Sigmoid colon (tissue), 7 donors: Measurements from ENCODE around the gene BCL7A. TPM values are rescaled to one million over a fixed set of nuclear protein-coding genes. Genes with fewer than 3 reads are reported as not detected.

Experiments used
- DNase-seq: peaks from one replicate; pipeline ENCODE4 v3.0.0-alpha.2; 2019
- H3K27ac ChIP-seq, 4 donors: fragments of 200-600 bp; sonication (generic); one replicate each; pipeline ENCODE4 v1.5.1; 2016 to 2019; ENCODE audit warnings: mild to moderate bottlenecking in 1 of 4
- H3K27me3 ChIP-seq, 3 donors: fragments of 200-600 bp; sonication (generic); one replicate each; pipeline ENCODE4 v1.5.1; 2019; ENCODE audit warnings: mild to moderate bottlenecking in 1 of 3
- H3K36me3 ChIP-seq, 4 donors: fragments of 200-600 bp; sonication (generic); one replicate each; pipeline ENCODE4 v1.5.1; 2016 to 2019
- H3K4me1 ChIP-seq, 4 donors: fragments of 200-600 bp; sonication (generic); one replicate each; pipeline ENCODE4 v1.5.1; 2017 to 2019
- H3K4me3 ChIP-seq, 4 donors: fragments of 200-600 bp; sonication (generic); one replicate each; pipeline ENCODE4 v1.5.1; 2017 to 2019; ENCODE audit warnings: mild to moderate bottlenecking in 2 of 4, moderate library complexity in 1 of 4
- H3K9me3 ChIP-seq, 4 donors: fragments of 200-600 bp in 3 of 4; sonication (generic) in 3 of 4; one replicate each; pipeline versions ENCODE4 v1.5.1 to v1.6.1; 2013 to 2019
- CTCF ChIP-seq, 4 experiments: fragments of 450-650 bp in 3 of 4; fragments of 200-600 bp in 1 of 4; IDR thresholded peaks; one replicate each; pipeline ENCODE4 v1.5.1; 2016 to 2019; ENCODE audit warnings: antibody characterized with exemption in 4 of 4, mild to moderate bottlenecking in 3 of 4, moderate library complexity in 2 of 4
- EP300 ChIP-seq, 4 donors: sonication (generic); formaldehyde crosslinking; IDR thresholded peaks; one replicate each; pipeline ENCODE4 v1.6.1; 2017; ENCODE audit warnings: antibody characterized with exemption in 4 of 4
- POLR2A ChIP-seq, 2 donors: fragments of 450-650 bp; IDR thresholded peaks; one replicate each; pipeline ENCODE4 v1.6.1; 2016; ENCODE audit warnings: antibody characterized with exemption in 2 of 2, mild to moderate bottlenecking in 2 of 2, moderate library complexity in 2 of 2
- POLR2AphosphoS5 ChIP-seq, 4 donors: sonication (generic); formaldehyde crosslinking; IDR thresholded peaks; one replicate each; pipeline ENCODE4 v1.6.1; 2017; ENCODE audit warnings: antibody characterized with exemption in 4 of 4
- WGBS, 2 donors: extraction: QIAGEN DNeasy Blood & Tissue Kit; methylation state at CpG; one replicate each; pipeline ENCODE4 v1.1.7; 2013; 5-methylcytosine and 5-hydroxymethylcytosine counted together
- intact Hi-C: fragments of 100-400 bp; cut with DNase I; formaldehyde crosslinking; loops from one replicate; pipeline ENCODE4 v1.15.1; 2023
- polyA plus RNA-seq, 3 donors: library from polyadenylated mRNA; stranded (reverse); fragments of 200-250 nt; gene quantifications; one replicate each; pipeline ENCODE4 v1.2.3, GENCODE V29; 2013
- total RNA-seq, 4 donors: library from RNA; depleted of rRNA; stranded (reverse); fragments of >200 nt; gene quantifications; one replicate each; pipeline ENCODE4 v1.1.0, GENCODE V29; 2016
- donor health status: healthy with polysubstance abuse.
- donor health status: Bipolar disorder and iron deficiency.
- donor health status: healthy.

BCL7A gene
- total and polyA plus RNA-seq, 7 donors, result 1.2 to 7.4 (median 6.4) TPM

GRCh38 chr12:122080149-122081082 lies 58.7 kb downstream of the BCL7A start:
- Histone ChIP-seq H3K4me1 (peaks cover 0 to 77% (median 57%) of the 10 kb centered on the region in 4 donors), H3K27ac (peak overlapping the region; percentile 87 to 96 (median 90)), H3K4me3 (peak overlapping the region; percentile 77 to 94 (median 90)), H3K36me3 (peaks cover 0 to 18% (median 9%) of the 10 kb centered on the region in 4 donors), H3K27me3 (no peaks in the 10 kb centered on the region), H3K9me3 (no peaks in the 10 kb centered on the region)
- peak; percentile 93 for DNase-seq
- intact Hi-C loops, result loop anchor here (5.0 kb wide), 1 partner anchor 42 kb away; no protein-coding TSS in a partner anchor
- TF ChIP-seq POLR2AphosphoS5 (IDR thresholded peaks at IDR 0.05) (peak; percentile 36 to 89 (median 79)), POLR2A (IDR thresholded peaks at IDR 0.05) (peak; percentile 54 to 66), EP300 (IDR thresholded peaks at IDR 0.05) (peak in 1 of 4 donors; percentile 36), CTCF (IDR thresholded peaks at IDR 0.05) (no peak)
- 3 to 7% methylated on average over 18 of the region's 18 CpGs for whole genome bisulfite sequencing, 2 donors

DNA sequence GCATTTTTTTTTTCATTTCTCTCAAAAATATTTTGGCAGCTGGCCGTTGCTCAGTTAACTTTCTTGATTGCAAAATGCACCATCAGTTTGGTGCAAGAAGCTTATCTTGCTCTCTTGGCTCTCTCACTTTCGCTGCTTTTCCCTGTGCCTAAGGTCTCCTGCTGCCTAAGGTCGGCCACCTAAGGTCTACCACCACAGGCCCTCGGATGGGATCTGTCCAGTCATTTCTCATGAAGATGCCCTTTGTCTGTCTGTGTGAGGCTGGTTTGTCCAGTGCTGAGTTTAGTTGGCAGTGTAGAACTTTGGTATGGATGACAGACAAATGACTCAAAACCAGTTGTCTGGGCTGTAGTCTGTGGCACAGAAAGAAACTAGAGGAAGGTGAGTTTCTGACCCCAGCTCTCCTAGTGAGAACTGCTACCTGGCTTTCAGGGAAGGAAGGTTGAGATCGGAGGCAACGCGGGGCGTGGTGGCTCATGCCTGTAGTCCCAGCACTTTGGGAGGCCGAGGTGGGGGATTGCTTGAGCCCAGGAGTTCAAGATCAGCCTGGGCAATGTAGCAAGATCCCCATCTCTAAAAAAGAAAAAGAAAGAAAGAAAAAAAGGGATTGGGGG lies 59.5 kb downstream of the BCL7A start:
- peaks cover 0 to 25% (median 10%) of the 10 kb centered on the region in 4 donors for H3K36me3 ChIP-seq
- intact Hi-C loops, result loop anchor here (5.0 kb wide), 1 partner anchor 41 kb away; no protein-coding TSS in a partner anchor
- DNase-seq, result no peak

DNA sequence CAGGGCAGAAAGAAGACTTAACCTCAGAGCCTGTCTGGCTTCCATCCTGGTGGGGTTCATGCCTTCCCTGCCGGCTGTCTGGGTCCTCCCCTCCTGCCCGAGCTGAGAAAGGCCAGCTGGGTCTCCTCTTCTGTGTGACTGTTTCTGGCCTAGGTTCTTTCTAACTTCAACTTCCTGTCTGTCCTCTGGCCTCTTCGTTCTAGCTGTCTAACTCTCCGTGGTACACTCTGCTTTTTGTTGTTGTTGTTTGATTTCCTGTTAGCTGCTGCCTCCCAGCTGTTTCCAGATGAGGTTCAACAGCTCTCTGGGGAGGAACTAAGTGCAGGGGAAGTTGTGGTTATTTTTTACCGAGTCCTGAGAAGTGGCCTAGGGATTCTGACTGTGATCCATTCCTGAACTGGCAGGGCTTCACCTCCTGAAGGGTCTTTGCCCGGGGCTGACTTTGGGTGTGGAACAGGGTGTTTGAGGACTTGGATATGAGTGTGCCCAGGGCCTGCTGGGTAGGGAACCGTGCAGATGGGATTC lies 60.1 kb downstream of the BCL7A start:
- H3K36me3 ChIP-seq, result peaks cover 0 to 25% (median 10%) of the 10 kb centered on the region in 4 donors
- peak; percentile 28 to 82 (median 76) for TF ChIP-seq POLR2AphosphoS5 (IDR thresholded peaks at IDR 0.05)
- no peak for TF ChIP-seq CTCF (IDR thresholded peaks at IDR 0.05)
- no peaks in the 10 kb centered on the region for H3K27me3 ChIP-seq
- peak overlapping the region; percentile 87 to 96 (median 90) for H3K27ac ChIP-seq
- intact Hi-C loops, result loop anchor here (5.0 kb wide), 1 partner anchor 41 kb away; no protein-coding TSS in a partner anchor
- DNase-seq, result peak; percentile 88
- H3K4me1 ChIP-seq, result peaks cover 0 to 86% (median 71%) of the 10 kb centered on the region in 4 donors
- H3K9me3 ChIP-seq, result no peaks in the 10 kb centered on the region
- WGBS, 2 donors, result 0 to 1% methylated on average over 7 of the region's 7 CpGs
- H3K4me3 ChIP-seq, result peak overlapping the region; percentile 77 to 94 (median 90)

More for the DNA sequence above, 59.5 kb downstream of the BCL7A start:
- H3K27ac ChIP-seq, result peak overlapping the region; percentile 87 to 96 (median 90)
- TF ChIP-seq POLR2AphosphoS5 (IDR thresholded peaks at IDR 0.05) (no peak), POLR2A (IDR thresholded peaks at IDR 0.05) (no peak), EP300 (IDR thresholded peaks at IDR 0.05) (no peak), CTCF (IDR thresholded peaks at IDR 0.05) (no peak)
- WGBS, 2 donors, result 7 to 30% methylated on average over 9 of the region's 9 CpGs
- peak overlapping the region; percentile 77 to 94 (median 90) for H3K4me3 ChIP-seq
- H3K27me3 ChIP-seq, result no peaks in the 10 kb centered on the region
- H3K9me3 ChIP-seq, result no peaks in the 10 kb centered on the region
- H3K4me1 ChIP-seq, result peaks cover 0 to 85% (median 65%) of the 10 kb centered on the region in 4 donors

DNA sequence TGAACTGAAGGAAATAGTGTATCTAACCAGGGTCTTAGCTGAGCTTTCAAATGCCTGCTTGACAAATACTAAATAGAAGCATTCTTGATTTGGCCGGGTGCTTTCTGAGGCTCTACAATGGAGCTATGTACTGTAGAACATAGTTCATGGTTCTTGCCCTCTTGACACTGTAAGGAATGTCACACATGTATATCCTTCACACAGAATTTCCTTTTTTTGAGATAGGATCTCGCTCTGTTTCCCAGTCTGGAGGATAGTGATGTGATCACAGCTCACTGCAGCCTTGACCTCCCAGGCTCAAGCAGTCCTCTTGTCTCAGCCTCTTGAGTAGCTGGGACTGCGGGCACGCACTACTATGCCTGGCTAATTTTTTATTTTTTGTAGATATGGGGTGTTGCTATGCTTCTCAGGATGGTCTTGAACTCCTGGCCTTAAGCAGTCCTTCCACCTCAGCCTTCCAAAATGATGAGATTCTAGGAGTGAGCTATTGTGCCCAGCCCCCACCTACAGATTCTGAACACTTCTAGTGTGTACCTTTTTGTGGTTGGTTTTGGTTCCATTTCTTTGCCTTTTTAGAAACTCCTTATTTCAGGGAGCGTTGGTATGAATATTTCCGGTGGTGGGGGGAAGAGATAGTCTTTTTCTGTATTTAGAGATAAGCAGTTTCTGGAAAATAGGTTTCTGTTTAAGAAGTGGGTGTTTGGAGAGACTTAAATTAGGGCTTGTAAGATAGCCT lies 61.1 kb downstream of the BCL7A start:
- TF ChIP-seq POLR2A (IDR thresholded peaks at IDR 0.05) (no peak), POLR2AphosphoS5 (IDR thresholded peaks at IDR 0.05) (no peak), CTCF (IDR thresholded peaks at IDR 0.05) (no peak), EP300 (IDR thresholded peaks at IDR 0.05) (no peak)
- Histone ChIP-seq H3K9me3 (no peaks in the 10 kb centered on the region), H3K27ac (peak overlapping the region; percentile 87 to 96 (median 90)), H3K27me3 (no peaks in the 10 kb centered on the region), H3K36me3 (peaks cover 0 to 25% (median 10%) of the 10 kb centered on the region in 4 donors), H3K4me1 (peaks cover 0 to 86% (median 74%) of the 10 kb centered on the region in 4 donors), H3K4me3 (peak overlapping the region in 3 of 4 donors; percentile 77 to 94 (median 91))
- WGBS, 2 donors, result 8 to 34% methylated on average over 6 of the region's 6 CpGs
- no peak for DNase-seq
- intact Hi-C loops, result loop anchor here (5.0 kb wide), 1 partner anchor 40 kb away; no protein-coding TSS in a partner anchor
